Measurements from ENCODE around the gene NPIPA1.
"Not testable (repeated sequence)": the region's sequence is repeated elsewhere in the genome, so short reads cannot be mapped to it uniquely, and the experiment has no call there.

NPIPA1 gene

DNA sequence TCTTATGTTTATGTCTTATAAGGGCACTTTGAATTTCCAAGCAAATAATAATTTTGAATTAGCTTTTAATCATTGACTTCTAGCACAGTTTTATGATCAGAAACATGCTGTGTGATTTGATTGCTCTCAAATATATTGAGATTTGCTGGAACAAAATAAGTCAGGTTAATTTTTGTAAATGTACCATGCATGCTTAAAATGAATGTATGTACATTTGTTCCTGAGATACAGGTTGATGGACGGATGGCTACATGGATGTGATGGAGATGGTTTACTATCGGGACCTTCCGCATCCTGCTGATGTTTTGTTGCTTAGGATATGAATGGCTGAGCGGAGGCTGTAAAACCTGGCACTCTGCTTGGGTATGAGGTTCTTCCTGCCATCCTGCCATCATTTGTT is at the start of gene NPIPA1:
Gene NPIPA1 (plus strand): TSS at position 301 of the 400 bp plus-strand sequence. CDS start 0 bp downstream, at position 301.
- not testable (repeated sequence) for DNase-seq

DNA sequence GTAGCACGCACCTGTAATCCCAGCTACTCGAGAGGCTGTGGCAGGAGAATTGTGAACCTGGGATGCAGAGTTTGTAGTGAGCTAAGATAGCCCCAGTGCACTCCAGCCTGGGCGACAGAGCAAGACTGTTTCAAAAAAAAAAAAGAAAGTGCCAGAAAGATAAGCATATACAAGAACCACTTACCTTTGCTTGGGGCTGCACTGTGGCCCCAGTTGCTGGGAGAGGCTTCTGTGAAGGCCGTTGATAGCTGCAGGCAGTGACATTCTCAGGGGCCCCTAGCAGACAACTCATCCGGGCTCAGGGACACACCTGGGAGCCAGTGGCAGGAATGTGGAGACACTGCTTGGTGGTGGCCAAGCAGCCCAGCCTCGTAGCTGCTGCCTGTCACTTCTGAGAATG is 45.1 kb upstream of the NPIPA1 start:
- DNase-seq: not testable (repeated sequence)

DNA sequence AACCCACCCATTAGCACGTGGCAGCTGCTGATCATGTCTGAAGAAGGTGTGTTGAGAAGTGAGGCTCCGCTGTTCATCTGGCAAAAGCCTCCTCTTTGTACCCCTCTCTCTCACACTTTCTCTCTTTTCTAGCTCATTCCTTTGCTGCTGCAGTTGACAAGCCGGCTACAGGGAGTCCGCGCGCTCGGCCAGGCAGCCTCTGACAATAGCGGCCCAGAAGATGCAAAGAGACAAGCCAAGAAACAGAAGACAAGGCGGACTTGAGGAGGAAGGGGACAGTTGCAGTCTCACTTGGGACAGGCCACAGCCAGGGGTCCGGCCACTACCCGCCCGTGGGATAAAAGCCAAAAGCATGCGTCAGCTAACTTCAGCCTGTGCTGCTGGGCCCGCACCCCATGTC is 41.9 kb upstream of the NPIPA1 start:
- not testable (repeated sequence) for DNase-seq

DNA sequence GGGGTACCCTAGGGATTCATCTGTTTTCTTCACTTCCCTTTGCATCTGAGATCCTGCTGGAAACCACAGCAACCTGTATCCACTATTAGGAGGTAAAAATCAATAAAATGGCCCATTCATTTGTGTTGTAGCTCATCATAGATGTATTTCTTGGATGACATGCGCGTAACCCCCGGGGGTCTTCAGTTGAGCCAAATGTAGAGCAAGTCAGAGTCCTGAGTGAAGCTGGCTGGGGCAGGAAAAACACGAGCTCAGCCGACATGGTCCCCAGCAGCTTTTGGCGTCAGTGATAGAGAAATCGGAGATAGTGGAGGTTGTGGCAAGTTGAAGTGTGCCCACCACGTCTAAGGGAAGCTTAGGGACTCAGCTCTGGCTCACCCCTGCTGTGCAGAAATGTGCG is 41.2 kb upstream of the NPIPA1 start:
- not testable (repeated sequence) for DNase-seq

DNA sequence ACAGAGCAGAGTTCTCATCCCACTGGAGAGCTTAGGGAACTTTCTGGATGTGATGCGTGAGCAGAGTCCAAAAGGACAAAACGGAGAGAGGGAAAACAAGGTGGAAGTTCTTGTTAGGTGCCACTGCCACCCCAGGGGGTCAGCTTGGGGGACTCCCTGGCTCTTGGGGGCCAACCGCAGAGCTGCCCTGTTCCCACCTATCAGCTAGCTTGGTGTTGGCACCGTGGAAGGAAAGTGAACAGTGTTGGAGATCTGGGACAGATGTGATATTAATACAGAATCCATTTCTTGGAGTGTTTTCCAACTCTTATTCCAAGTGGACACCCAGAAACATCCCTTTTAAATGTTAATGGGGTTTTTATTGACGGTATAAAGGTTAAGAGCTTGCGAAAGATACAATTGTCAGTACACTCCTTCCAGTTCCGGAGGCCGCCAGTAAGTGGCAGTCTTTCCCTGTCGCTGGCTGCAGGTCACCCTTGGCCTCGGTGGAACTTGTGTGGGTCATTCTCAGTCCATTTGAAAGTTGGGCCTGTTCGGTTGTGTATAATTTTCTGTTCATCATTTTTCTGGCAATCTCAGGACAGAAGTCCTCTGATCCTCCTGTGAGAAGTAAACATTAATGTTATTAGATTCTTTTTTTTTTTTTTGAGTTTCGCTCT is 40.1 kb upstream of the NPIPA1 start:
- not testable (repeated sequence) for DNase-seq

DNA sequence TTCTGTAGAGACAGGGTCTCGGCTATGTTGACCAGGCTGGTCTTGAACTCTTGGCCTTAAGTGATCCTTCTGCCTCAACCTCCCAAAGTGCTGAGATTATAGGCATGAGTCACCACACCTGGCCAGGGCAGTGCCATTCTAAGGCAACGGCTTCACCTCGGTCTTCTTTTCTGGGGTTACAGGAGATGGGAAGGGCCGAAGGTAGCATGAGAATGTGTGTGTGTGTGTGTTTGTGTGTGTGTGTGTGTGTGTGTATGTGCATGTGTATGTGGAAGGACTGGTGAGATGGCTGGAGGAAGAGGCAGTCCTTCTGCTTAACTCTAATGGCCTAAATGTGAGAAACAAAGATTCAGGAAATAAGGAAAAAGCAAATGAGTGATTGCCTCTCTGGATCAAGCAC is 39.1 kb upstream of the NPIPA1 start:
- not testable (repeated sequence) for DNase-seq

DNA sequence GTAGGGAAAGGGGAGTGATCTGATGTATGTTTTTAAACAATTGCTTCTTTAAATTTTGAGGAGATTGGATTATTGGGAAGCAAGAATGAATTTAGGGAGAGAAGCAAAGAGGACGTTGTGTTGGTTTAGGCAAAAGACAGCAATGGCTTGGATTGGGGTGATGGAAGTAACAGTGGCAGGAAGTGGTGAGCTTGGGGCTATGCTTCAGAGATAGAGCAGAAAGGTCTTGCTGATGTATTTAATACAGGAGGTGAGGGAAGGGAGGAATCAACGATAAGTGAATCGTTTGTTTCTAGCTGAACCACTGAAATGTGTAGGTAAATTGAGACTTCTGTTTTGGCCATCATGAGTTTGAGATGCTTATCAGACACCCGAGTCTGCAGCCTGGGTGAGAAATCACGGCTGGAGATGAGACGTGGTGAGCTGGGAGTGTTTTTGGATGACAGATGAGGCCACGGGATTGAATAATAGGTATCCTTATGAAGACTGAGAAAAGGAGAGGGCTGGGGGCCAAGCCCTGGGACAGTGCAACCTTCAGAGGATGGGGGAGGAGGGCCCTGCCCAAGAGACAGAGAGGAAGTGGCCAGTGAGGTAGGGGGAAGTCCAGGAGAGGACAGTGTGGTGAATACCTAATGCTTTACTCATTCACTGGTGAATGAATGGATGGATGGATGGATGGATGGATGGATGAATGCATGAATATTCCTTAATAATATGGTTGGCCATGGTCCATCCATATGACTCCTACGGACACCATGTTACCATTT is 33.9 kb upstream of the NPIPA1 start:
- not testable (repeated sequence) for DNase-seq

DNA sequence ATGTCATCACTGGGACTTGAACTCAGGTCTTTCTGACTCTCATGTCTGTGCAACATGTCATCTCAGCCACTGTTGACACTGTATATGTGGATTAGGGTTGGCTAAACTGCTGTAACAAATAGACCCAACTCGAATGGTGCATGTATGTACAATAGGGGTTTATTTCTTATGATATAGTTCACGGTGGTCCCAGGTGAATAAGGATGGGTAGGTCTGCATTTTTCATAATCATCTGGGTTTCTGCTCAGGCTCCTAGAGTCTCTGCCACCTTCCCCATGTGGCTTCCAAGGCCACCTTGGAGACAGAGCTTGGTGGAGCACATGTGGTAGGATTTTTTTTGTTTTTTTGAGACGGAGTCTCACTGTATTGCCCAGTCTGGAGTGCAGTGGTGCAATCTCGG is 27.5 kb upstream of the NPIPA1 start:
- DNase-seq: not testable (repeated sequence)

DNA sequence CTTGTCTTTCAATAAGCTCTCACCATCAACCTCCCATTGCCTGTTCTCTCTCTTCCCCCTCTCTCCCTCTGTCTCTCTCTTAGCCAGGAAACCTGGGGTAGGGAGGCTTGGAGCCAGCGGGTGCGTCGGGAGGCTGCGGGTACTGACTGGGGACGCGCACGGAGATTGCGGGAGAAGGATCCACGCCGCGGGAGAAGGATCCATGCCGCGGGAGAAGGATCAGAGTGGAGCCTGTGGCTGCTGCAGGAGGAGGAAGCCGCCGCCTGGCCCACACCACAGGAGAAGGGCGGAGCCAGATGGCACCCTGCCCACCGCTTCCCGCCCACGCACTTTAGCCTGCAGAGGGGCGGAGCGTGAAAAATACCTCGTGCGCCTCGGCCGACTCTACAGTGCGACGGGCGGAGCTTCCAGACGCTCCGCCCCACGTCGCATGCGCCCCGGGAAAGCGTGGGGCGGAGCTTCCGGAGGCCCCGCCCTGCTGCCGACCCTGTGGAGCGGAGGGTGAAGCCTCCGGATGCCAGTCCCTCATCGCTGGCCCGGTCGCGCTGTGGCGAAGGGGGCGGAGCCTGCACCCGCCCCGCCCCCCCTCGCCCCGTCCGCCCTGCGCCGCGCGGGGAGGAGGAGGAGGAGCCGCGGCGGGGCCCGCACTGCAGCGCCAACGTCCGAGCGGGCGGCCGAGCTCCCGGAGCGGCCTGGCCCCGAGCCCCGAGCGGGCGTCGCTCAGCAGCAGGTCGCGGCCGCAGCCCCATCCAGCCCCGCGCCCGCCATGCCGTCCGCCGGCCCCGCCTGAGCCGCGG is 26.2 kb upstream of the NPIPA1 start:
- not testable (repeated sequence) for DNase-seq

DNA sequence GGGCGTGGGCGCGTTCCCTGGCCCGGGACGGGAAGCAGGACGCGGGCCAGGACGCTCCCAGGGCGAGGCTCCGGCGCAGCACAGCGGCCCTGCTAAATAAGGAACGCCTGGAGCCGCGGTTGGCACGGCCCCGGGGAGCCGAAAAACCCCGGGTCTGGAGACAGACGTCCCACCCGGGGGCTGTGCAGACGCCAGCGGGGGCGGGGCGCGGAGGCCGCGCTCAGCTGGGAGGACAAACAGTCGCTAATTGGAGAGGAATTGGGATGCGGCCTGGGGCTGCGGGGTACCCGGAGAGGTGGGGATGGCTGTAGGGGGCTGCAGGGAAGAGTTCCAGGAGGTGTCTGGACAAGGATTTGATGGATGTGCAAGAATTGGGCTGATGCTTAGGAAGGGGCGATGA is 25.3 kb upstream of the NPIPA1 start:
- DNase-seq: not testable (repeated sequence)

DNA sequence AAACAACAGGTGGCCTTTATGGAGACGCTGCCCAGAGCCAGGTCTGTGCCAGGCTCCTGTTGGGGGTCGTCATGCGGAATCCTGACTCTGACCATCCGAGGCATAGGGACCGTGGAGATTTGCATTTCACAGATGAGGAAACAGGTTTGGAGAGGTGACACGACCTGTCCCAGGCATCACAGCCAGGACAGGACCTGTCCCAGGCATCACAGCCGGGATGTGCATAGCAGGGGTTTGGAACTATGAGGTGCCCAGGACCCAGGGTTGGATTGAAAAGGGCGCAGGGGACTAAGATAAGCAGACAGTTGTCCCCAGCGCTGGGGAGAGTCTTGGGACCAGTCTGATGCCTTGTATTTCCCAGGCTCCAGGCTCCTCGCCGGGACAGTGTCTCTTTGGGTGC is 24.7 kb upstream of the NPIPA1 start:
- not testable (repeated sequence) for DNase-seq

DNA sequence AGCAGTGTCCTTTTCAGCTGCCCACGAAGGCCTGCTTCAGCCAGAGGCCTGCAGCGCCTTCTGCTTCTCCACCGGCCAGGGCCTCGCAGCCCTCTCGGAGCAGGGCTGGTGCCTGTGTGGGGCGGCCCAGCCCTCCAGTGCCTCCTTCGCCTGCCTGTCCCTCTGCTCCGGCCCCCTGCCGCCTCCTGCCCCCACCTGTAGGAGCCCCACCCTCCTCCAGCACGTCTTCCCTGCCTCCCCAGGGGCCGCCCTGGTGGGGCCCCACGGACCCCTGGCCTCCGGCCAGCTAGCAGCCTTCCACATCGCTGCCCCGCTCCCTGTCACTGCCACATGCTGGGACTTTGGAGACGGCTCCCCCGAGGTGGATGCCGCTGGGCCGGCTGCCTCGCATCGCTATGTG is 18.7 kb upstream of the NPIPA1 start:
- DNase-seq: not testable (repeated sequence)

DNA sequence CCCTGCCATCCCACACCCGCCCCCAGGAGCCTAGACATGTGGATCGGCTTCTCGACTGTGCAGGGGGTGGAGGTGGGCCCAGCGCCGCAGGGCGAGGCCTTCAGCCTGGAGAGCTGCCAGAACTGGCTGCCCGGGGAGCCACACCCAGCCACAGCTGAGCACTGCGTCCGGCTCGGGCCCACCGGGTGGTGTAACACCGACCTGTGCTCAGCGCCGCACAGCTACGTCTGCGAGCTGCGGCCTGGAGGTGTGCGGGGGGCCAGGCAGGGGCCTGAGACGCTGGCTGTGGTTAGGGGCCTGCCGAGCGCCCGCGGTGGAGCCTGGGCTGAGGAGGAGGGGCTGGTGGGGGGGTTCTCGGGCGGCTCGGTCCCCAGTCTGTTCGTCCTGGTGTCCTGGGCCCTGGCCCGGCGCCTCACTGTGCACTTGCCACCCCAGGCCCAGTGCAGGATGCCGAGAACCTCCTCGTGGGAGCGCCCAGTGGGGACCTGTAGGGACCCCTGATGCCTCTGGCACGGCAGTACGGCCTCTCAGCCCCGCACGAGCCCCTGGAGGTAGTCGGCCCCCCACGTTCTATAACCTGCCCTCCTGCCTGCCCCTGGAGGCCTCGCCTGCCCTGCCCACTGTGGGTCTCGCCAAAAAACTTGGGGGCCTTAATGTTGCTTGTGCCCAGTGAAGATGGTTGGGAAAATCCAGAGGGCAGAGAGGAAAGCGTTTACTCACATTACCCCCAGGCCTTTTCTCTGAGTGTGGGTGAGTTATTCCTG is 17.2 kb upstream of the NPIPA1 start:
- DNase-seq: not testable (repeated sequence)

DNA sequence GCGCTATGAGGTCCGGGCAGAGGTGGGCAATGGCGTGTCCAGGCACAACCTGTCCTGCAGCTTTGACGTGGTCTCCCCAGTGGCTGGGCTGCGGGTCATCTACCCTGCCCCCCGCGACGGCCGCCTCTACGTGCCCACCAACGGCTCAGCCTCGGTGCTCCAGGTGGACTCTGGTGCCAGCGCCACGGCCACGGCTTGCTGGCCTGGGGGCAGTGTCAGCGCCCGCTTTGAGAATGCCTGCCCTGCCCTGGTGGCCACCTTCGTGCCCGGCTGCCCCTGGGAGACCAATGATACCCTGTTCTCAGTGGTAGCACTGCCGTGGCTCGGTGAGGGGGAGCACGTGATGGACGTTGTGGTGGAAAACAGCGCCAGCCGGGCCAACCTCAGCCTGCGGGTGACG is 15.0 kb upstream of the NPIPA1 start:
- DNase-seq: not testable (repeated sequence)

DNA sequence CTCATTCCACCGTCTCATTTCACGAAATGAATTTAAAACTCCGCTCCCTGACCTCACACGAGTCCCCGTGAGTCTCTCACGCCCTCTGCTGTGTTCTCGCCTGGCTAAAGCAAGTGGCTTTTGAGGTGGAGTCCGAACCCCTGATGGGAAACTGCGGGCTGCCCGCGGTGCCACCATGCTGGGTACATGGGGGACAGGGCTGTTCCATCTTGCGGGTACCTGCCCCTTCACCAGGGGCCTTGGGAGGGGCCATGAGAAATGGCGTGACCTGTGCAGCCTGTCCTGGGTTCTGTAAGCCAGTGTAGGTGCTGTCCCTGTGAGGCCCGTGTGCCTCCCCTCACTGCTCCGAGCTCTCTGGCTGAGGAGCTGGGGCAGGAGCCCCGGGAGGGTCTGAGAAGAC is 14.3 kb upstream of the NPIPA1 start:
- not testable (repeated sequence) for DNase-seq

DNA sequence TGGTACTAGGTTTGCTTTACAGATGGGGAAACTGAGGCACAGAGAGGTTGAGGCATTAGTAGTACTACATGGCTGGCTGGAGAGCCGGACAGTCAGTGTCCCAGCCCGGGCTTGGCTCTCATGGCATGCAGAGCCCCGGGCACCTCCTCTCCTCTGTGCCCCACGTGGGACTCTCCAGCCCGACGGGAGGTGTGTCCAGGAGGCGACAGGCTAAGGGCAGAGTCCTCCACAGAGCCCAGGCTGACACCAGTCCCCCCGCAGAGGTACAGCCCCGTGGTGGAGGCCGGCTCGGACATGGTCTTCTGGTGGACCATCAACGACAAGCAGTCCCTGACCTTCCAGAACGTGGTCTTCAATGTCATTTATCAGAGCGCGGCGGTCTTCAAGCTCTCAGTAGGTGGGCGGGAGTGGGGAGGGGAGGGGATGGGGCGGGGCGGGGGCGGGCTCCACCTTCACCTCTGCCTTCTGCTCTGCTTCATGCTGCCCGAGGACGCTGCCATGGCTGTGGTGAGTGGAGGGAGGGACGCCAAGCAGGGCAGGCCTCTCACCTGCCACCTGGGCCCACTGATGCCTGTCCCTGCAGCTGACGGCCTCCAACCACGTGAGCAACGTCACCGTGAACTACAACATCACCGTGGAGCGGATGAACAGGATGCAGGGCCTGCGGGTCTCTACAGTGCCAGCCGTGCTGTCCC is 13.7 kb upstream of the NPIPA1 start:
- not testable (repeated sequence) for DNase-seq

DNA sequence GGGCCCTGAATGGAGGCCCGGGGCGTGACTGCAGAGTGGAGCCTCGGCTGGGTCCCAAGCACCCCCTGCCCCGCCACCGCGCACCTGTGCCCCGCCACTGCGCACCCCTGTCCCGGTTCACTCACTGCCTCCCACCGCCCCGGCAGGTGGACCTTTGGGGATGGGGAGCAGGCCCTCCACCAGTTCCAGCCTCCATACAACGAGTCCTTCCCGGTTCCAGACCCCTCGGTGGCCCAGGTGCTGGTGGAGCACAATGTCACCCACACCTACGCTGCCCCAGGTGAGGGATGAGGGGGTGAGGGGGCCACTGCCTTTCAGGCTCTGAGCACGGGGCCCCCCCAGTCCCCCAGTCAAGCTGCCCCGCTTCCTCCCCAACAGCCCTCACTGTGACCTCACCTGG is 12.9 kb upstream of the NPIPA1 start:
- DNase-seq: not testable (repeated sequence)

DNA sequence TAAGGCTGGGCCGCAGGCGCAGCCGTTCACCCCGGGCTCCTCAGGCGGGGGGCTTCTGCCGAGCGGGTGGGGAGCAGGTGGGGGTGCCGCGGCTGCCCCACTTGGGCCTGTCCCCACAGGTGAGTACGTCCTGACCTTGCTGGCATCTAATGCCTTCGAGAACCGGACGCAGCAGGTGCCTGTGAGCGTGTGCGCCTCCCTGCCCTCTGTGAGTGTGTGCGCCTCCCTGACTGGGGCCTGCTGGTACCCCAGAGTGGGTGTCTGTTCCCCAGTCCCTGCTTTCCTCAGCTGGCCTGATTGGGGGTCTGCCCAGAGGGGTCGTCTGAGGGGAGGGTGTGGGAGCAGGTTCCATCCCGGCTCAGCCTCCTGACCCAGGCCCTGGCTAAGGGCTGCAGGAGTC is 12.3 kb upstream of the NPIPA1 start:
- DNase-seq: not testable (repeated sequence)

DNA sequence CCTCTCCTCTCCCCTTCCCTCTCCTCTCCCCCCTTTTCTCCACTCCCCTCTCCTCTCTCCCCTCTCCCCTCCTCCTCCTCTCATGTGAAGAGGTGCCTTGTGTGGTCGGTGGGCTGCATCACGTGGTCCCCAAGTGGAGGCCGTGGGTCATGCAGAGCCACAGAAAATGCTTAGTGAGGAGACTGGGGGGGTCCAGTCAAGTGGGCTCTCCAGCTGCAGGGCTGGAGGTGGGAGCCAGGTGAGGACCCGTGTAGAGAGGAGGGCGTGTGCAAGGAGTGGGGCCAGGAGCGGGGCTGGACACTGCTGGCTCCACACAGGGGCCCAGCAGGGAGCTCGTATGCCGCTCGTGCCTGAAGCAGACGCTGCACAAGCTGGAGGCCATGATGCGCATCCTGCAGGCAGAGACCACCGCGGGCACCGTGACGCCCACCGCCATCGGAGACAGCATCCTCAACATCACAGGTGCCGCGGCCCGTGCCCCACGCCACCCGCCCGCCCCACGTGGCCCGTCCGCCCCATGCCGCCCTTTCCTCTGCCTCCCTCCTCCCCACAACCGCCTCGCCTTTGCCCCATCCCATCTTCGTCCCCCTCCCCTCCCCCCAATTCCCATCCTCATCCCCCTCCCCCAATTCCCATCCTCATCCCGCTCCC is 9.1 kb upstream of the NPIPA1 start:
- DNase-seq: not testable (repeated sequence)

DNA sequence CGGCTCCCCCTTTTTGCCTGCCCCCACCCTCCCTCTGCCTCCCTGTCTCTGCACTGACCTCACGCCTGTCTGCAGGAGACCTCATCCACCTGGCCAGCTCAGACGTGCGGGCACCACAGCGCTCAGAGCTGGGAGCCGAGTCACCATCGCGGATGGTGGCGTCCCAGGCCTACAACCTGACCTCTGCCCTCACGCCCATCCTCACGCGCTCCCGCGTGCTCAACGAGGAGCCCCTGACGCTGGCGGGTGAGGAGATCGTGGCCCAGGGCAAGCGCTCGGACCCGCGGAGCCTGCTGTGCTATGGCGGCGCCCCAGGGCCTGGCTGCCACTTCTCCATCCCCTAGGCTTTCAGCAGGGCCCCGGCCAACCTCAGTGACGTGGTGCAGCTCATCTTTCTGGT is 8.1 kb upstream of the NPIPA1 start:
- not testable (repeated sequence) for DNase-seq

DNA sequence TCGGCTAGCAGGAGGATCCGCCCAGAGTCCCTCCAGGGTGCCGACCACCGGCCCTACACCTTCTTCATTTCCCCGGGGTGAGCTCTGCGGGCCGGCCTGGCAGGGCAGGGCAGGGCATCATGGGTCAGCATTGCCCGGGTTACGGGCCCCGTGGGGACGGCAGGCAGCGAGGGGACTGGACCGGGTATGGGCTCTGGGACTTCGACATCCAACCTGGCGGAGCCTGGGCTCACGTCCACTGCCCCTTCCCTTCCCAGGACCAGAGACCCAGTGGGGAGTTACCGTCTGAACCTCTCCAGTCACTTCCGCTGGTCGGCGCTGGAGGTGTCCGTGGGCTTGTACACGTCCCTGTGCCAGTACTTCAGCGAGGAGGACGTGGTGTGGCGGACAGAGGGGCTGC is 7.0 kb upstream of the NPIPA1 start:
- DNase-seq: not testable (repeated sequence)

All from cortex of kidney (tissue), 1 donor.